Upper lobe of right lung (tissue), 1 donor: ENCODE results near the gene PFKFB3. TPM values are rescaled to one million over a fixed set of nuclear protein-coding genes. Genes with fewer than 3 reads are reported as not detected.

Source experiments
- ATAC-seq: fragments of 200-7000 bp; cut with Tn5 transposase; one replicate; pipeline ENCODE4 v1.9.1; 2020; ENCODE audit warnings: mild to moderate bottlenecking, moderate library complexity
- DNase-seq: peaks from one replicate; pipeline ENCODE4 v3.0.0-alpha.2; 2020
- H3K27ac ChIP-seq: fragments of 200-600 bp; one replicate; pipeline ENCODE4 v1.8.0; 2022
- H3K27me3 ChIP-seq: fragments of 200-600 bp; one replicate; pipeline ENCODE4 v1.8.0; 2022; ENCODE audit warnings: mild to moderate bottlenecking
- H3K36me3 ChIP-seq: fragments of 200-600 bp; one replicate; pipeline ENCODE4 v1.8.0; 2022
- H3K4me1 ChIP-seq: fragments of 200-600 bp; one replicate; pipeline ENCODE4 v1.8.0; 2022
- H3K4me3 ChIP-seq: fragments of 200-600 bp; one replicate; pipeline ENCODE4 v1.8.0; 2022; ENCODE audit warnings: mild to moderate bottlenecking
- H3K9me3 ChIP-seq: fragments of 200-600 bp; one replicate; pipeline ENCODE4 v1.8.0; 2022
- intact Hi-C: fragments of 100-400 bp; cut with DNase I; formaldehyde crosslinking; loops from one replicate; pipeline ENCODE4 v1.11.0; 2022
- total RNA-seq: library from RNA; stranded (reverse); fragmentation: NEBNext Ultra II Directional; extraction: Animal tissue kit (Norgen Biotek cat#: 25700); gene quantifications from one replicate; pipeline ENCODE4 v1.2.1, GENCODE V29; 2021
- TF ChIP-seq, protein P1 (sequence below): fragments of 200-600 bp; IDR thresholded peaks from one replicate; pipeline ENCODE4 v1.8.0; 2022; ENCODE audit warnings: antibody characterized with exemption
- donor health status: DM: no; HTN: yes; CAD: no; lungs with severe emphysema.

Gene PFKFB3
- total RNA-seq, 1 donor from 2014 or later: 77.2 TPM

DNA sequence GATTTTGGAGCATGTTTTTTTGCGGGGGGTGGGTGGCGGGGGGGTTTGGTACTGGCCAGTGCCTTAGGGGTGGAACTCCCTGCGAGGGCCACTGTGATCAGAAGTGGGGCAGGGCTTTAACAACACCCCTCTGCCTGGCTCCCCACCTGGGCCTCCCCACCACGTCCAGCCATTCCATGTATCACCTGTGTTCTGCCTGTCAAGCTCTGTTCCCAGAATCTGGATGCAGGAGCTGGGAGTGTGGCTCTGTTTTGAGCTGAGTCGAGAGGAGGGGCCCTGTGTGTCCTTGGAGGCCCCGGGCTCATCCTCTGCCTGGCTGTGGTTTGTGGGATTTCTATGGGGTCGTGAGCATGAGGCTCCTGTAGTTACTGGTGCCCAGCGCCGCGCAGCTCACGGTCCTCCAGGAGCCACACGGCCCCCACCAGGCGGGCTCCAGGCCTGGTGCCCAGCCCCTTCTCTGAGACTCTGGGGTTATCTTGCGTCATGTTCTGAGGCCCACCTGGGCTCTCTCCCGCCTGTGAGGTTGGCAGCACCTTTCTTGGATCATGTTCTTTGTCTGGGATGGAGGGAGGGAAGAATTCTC, 29.6 kb downstream of the PFKFB3 start:
- Histone ChIP-seq H3K27ac (no peak overlapping the region), H3K27me3 (no peaks in the 10 kb centered on the region), H3K9me3 (no peaks in the 10 kb centered on the region), H3K36me3 (peaks cover 74% of the 10 kb centered on the region), H3K4me3 (no peak overlapping the region), H3K4me1 (no peaks in the 10 kb centered on the region)
- no peak for DNase-seq
- no peak for ATAC-seq
- intact Hi-C loops: no loop called here
- TF ChIP-seq, protein P1, sequence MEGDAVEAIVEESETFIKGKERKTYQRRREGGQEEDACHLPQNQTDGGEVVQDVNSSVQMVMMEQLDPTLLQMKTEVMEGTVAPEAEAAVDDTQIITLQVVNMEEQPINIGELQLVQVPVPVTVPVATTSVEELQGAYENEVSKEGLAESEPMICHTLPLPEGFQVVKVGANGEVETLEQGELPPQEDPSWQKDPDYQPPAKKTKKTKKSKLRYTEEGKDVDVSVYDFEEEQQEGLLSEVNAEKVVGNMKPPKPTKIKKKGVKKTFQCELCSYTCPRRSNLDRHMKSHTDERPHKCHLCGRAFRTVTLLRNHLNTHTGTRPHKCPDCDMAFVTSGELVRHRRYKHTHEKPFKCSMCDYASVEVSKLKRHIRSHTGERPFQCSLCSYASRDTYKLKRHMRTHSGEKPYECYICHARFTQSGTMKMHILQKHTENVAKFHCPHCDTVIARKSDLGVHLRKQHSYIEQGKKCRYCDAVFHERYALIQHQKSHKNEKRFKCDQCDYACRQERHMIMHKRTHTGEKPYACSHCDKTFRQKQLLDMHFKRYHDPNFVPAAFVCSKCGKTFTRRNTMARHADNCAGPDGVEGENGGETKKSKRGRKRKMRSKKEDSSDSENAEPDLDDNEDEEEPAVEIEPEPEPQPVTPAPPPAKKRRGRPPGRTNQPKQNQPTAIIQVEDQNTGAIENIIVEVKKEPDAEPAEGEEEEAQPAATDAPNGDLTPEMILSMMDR: no peak

DNA sequence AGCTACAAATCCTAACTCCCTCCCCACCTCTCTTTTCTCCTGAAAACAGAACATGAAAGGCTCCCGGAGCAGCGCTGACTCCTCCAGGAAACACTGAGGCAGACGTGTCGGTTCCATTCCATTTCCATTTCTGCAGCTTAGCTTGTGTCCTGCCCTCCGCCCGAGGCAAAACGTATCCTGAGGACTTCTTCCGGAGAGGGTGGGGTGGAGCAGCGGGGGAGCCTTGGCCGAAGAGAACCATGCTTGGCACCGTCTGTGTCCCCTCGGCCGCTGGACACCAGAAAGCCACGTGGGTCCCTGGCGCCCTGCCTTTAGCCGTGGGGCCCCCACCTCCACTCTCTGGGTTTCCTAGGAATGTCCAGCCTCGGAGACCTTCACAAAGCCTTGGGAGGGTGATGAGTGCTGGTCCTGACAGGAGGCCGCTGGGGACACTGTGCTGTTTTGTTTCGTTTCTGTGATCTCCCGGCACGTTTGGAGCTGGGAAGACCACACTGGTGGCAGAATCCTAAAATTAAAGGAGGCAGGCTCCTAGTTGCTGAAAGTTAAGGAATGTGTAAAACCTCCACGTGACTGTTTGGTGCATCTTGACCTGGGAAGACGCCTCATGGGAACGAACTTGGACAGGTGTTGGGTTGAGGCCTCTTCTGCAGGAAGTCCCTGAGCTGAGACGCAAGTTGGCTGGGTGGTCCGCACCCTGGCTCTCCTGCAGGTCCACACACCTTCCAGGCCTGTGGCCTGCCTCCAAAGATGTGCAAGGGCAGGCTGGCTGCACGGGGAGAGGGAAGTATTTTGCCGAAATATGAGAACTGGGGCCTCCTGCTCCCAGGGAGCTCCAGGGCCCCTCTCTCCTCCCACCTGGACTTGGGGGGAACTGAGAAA, 30.4 kb downstream of the PFKFB3 start:
- ATAC-seq (no peak), DNase-seq (no peak)
- H3K27me3 ChIP-seq: no peaks in the 10 kb centered on the region
- no peaks in the 10 kb centered on the region for H3K4me1 ChIP-seq
- no peaks in the 10 kb centered on the region for H3K9me3 ChIP-seq
- H3K4me3 ChIP-seq: no peak overlapping the region
- TF ChIP-seq, protein P1: no peak
- intact Hi-C loops: no loop called here
- H3K27ac ChIP-seq: no peak overlapping the region
- H3K36me3 ChIP-seq: peaks cover 66% of the 10 kb centered on the region

DNA sequence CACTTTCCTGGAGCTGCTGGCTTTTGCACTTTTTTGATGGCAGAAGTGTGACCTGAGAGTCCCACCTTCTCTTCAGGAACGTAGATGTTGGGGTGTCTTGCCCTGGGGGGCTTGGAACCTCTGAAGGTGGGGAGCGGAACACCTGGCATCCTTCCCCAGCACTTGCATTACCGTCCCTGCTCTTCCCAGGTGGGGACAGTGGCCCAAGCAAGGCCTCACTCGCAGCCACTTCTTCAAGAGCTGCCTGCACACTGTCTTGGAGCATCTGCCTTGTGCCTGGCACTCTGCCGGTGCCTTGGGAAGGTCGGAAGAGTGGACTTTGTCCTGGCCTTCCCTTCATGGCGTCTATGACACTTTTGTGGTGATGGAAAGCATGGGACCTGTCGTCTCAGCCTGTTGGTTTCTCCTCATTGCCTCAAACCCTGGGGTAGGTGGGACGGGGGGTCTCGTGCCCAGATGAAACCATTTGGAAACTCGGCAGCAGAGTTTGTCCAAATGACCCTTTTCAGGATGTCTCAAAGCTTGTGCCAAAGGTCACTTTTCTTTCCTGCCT, 31.1 kb downstream of the PFKFB3 start:
- H3K27me3 ChIP-seq: no peaks in the 10 kb centered on the region
- peaks cover 59% of the 10 kb centered on the region for H3K36me3 ChIP-seq
- H3K4me3 ChIP-seq: no peak overlapping the region
- TF ChIP-seq, protein P1: no peak
- no peak overlapping the region for H3K27ac ChIP-seq
- ATAC-seq: no peak
- H3K9me3 ChIP-seq: no peaks in the 10 kb centered on the region
- DNase-seq: no peak
- intact Hi-C loops: no loop called here
- no peaks in the 10 kb centered on the region for H3K4me1 ChIP-seq

DNA sequence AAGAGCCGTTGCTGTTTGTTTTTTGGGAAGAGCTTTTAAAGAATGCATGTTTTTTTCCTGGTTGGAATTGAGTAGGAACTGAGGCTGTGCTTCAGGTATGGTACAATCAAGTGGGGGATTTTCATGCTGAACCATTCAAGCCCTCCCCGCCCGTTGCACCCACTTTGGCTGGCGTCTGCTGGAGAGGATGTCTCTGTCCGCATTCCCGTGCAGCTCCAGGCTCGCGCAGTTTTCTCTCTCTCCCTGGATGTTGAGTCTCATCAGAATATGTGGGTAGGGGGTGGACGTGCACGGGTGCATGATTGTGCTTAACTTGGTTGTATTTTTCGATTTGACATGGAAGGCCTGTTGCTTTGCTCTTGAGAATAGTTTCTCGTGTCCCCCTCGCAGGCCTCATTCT, 31.6 kb downstream of the PFKFB3 start:
- TF ChIP-seq, protein P1: no peak
- H3K9me3 ChIP-seq: no peaks in the 10 kb centered on the region
- no peak for ATAC-seq
- peaks cover 53% of the 10 kb centered on the region for H3K36me3 ChIP-seq
- H3K4me1 ChIP-seq: no peaks in the 10 kb centered on the region
- no peak overlapping the region for H3K4me3 ChIP-seq
- intact Hi-C loops: no loop called here
- H3K27ac ChIP-seq: no peak overlapping the region
- peak; percentile 40 for DNase-seq
- no peaks in the 10 kb centered on the region for H3K27me3 ChIP-seq

DNA sequence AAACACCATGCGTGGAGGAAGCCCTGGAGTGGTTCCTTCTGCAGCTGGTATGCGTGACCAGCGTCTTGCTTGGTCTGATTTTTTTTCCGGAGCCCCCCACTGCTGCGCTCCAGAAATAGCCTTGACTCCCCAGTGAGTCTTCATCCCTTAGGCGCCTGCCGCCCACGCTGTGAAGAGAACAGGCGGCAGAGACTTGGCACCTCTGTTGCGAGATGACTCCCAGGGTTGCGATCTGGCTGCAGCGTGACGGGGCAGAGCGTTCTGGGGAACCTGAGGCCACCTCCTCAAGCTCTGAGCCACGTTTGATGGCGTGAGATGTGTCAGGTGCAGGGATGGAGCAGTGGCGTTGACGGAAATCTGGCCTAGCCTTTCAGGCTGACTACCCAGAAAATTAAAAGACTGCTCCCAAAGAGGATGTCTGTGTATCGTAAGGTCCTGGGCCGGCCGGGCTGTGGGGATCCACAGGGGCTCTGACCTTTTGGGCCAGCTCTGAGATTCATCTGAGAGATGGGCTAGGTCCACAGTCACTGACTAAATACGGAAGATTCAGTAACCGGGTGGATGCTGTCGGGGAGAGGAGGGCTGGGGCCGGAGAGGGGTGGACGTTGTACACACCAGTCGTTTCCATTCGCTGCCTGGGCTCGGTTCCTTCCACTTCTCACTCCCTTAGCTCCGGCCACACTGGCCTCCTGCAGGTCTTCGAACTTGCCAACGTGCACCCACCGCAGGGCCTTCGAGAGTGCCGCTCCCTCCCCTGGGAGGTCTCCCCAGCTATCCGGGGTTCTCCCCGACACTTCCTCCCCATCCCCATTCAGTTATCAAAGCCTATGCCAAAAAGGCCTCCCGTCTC, 33.8 kb downstream of the PFKFB3 start:
- TF ChIP-seq, protein P1: no peak
- intact Hi-C loops: no loop called here

More for the DNA sequence above, 33.8 kb downstream of the PFKFB3 start:
- ATAC-seq: no peak
- Histone ChIP-seq H3K27me3 (no peaks in the 10 kb centered on the region), H3K9me3 (no peaks in the 10 kb centered on the region), H3K36me3 (peaks cover 31% of the 10 kb centered on the region), H3K4me1 (no peaks in the 10 kb centered on the region), H3K27ac (no peak overlapping the region), H3K4me3 (no peak overlapping the region)
- peak; percentile 35 for DNase-seq
